ENCODE results near the gene PDE4B. TPM values are rescaled to one million over a fixed set of nuclear protein-coding genes. Genes with fewer than 3 reads are reported as not detected.

The PDE4B gene
- total and polyA plus RNA-seq, 10 of the 15 experiments (the other 5 are each of a cell fraction or from before 2014, with no cell fraction given) = 3.0 to 13.2 (median 5.7) TPM

DNA sequence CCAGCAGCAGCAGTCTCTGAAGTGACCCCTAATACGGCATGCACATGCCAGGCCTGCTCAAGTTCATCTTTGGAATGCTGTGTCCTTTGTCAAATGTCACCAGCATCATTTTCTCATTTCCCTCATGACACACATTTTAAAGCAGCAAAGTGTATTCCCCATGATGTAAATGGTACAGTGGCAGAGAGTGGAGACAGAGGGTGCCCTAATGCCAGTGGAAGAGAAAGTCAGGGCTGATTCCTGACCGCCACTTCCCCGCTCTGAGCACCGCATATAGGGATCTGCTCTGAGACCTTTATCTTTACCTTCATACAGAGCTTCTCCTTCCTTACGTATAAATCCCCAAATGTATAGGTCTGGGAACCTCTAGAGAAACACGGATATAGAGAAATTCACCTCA lies 518.9 kb downstream of the PDE4B start:
- over 99% methylated on average over 6 of the region's 6 CpGs for WGBS (ENCODE audit: insufficient coverage, insufficient replicate concordance, low lambda C conversion rate, missing lambda C conversion rate)
- no TSS peak for BruUV-seq (replicated peaks)
- TF ChIP-seq, protein P1, sequence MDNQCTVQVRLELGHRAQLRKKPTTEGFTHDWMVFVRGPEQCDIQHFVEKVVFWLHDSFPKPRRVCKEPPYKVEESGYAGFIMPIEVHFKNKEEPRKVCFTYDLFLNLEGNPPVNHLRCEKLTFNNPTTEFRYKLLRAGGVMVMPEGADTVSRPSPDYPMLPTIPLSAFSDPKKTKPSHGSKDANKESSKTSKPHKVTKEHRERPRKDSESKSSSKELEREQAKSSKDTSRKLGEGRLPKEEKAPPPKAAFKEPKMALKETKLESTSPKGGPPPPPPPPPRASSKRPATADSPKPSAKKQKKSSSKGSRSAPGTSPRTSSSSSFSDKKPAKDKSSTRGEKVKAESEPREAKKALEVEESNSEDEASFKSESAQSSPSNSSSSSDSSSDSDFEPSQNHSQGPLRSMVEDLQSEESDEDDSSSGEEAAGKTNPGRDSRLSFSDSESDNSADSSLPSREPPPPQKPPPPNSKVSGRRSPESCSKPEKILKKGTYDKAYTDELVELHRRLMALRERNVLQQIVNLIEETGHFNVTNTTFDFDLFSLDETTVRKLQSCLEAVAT (IDR thresholded peaks at IDR 0.05) = no peak
- TF ChIP-seq RCOR1 (conservative IDR thresholded peaks at IDR 0.05; ENCODE audit: low read depth, low read length) = no peak
- TF ChIP-seq, protein P2, sequence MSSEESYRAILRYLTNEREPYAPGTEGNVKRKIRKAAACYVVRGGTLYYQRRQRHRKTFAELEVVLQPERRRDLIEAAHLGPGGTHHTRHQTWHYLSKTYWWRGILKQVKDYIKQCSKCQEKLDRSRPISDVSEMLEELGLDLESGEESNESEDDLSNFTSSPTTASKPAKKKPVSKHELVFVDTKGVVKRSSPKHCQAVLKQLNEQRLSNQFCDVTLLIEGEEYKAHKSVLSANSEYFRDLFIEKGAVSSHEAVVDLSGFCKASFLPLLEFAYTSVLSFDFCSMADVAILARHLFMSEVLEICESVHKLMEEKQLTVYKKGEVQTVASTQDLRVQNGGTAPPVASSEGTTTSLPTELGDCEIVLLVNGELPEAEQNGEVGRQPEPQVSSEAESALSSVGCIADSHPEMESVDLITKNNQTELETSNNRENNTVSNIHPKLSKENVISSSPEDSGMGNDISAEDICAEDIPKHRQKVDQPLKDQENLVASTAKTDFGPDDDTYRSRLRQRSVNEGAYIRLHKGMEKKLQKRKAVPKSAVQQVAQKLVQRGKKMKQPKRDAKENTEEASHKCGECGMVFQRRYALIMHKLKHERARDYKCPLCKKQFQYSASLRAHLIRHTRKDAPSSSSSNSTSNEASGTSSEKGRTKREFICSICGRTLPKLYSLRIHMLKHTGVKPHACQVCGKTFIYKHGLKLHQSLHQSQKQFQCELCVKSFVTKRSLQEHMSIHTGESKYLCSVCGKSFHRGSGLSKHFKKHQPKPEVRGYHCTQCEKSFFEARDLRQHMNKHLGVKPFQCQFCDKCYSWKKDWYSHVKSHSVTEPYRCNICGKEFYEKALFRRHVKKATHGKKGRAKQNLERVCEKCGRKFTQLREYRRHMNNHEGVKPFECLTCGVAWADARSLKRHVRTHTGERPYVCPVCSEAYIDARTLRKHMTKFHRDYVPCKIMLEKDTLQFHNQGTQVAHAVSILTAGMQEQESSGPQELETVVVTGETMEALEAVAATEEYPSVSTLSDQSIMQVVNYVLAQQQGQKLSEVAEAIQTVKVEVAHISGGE (CRISPR knock-in tag; IDR thresholded peaks at IDR 0.05) = no peak
- TF ChIP-seq SUZ12 (IDR thresholded peaks at IDR 0.05; ENCODE audit: unreplicated experiment) = no peak
- Histone ChIP-seq H4K20me1 (ENCODE audit: control insufficient read depth, insufficient read depth) (no peaks in the 10 kb centered on the region), H2AFZ (ENCODE audit: control insufficient read depth, low read depth, low read length) (no peak overlapping the region), H3K9ac (ENCODE audit: control insufficient read depth, insufficient read depth, low read length) (no peak overlapping the region), H3K9me3 (replicated peaks; ENCODE audit: control insufficient read depth, insufficient read depth, low read length) (no peaks in the 10 kb centered on the region), H3K27ac (ENCODE audit: control insufficient read depth, insufficient read depth) (no peak overlapping the region), H3K4me1 (ENCODE audit: control insufficient read depth, insufficient read depth, low read length) (no peaks in the 10 kb centered on the region), H3K4me3 (no peak overlapping the region), H3K36me3 (ENCODE audit: control insufficient read depth in 2 of 2, insufficient read depth in 2 of 2, low read length in 1 of 2) (no peaks in the 10 kb centered on the region), H3K79me2 (ENCODE audit: control insufficient read depth, insufficient read depth, low read length) (no peaks in the 10 kb centered on the region), H3K27me3 (replicated peaks in 1 of 2; ENCODE audit: control insufficient read depth in 2 of 2, insufficient read depth in 2 of 2, low read length in 1 of 2) (no peaks in the 10 kb centered on the region), H3K4me2 (ENCODE audit: control insufficient read depth, insufficient read depth) (no peak overlapping the region)
- ChIA-PET SMC1A (ENCODE audit: uncharacterized antibody, unreplicated experiment) (interaction anchor here (0.8 to 1.4 kb wide), 4 partner anchors 9 to 44 kb away, joined by 3 to 4 read pairs (median 4); no protein-coding TSS in a partner anchor), POLR2A (no interaction called here), CTCF (no interaction called here), RAD21 (ENCODE audit: unreplicated experiment) (no interaction called here)
- DNase-seq (ENCODE audit: low read depth, low spot score) = no peak
- intact Hi-C loops (cut with micrococcal nuclease; ENCODE audit: unreplicated experiment) = no loop called here
- no peak for ATAC-seq
- FAIRE-seq = no peak
- in situ Hi-C loops (cut with MboI) = no loop called here

All from GM12878 (cell line).